SK-N-SH (cell line): ENCODE data around the gene PGM2L1.
"Not testable (repeated sequence)": the region's sequence is repeated elsewhere in the genome, so short reads cannot be mapped to it uniquely, and the experiment has no call there.

Experiments used
- GABPA ChIP-seq: IDR thresholded peaks from 2 replicates; pipeline ENCODE4 v1.4.0; 2012; ENCODE audit warnings: low read depth, mild to moderate bottlenecking
- YY1 ChIP-seq: IDR thresholded peaks from 2 replicates; pipeline ENCODE4 v1.4.0; 2012; ENCODE audit warnings: low read depth, mild to moderate bottlenecking

GRCh38 chr11:74365805-74366204 is 32.4 kb downstream of the PGM2L1 start:
- TF ChIP-seq YY1, GABPA: not testable (repeated sequence)
